ENCODE results near the gene PPP2R5E. TPM values are rescaled to one million over a fixed set of nuclear protein-coding genes. Genes with fewer than 3 reads are reported as not detected.

Gene PPP2R5E
- total and polyA plus RNA-seq, 11 donors, result 6.2 to 44.2 (median 31.3) TPM

DNA sequence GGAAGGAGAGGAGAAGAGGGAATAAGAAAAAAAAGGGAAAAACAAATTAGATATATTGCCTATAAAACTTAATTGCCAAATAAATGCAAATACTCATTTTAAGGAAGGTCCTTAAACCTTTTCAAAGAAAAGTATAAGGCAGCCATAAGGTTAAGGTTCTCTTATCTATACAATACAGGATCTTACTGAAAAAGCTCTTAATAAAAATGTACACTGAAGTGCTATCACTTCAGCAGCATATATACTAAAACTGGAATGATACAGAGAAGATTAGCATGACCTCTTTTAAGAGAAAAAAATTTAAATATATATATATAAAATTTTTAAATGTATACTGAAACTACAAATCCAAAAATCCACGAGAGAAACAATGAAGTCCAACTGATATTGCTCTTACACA, 65.6 kb downstream of the PPP2R5E start:
- ATAC-seq (no peak), DNase-seq (no peak)
- Histone ChIP-seq H3K9me3 (no peaks in the 10 kb centered on the region), H3K36me3 (no peaks in the 10 kb centered on the region), H3K4me3 (peak overlapping the region in 4 of 12 donors; percentile 4 to 27 (median 20)), H3K4me1 (peaks cover 0 to 65% (median 12%) of the 10 kb centered on the region in 12 donors), H3K27me3 (no peaks in the 10 kb centered on the region), H3K27ac (peak overlapping the region in 3 of 12 donors; percentile 9 to 67 (median 14))
- intact Hi-C loops (cut with DNase I), result no loop called here
- 30 to 51% (median 44%) methylated on average over 1 of the region's 1 CpG for WGBS, 4 donors
- TF ChIP-seq, protein P1, sequence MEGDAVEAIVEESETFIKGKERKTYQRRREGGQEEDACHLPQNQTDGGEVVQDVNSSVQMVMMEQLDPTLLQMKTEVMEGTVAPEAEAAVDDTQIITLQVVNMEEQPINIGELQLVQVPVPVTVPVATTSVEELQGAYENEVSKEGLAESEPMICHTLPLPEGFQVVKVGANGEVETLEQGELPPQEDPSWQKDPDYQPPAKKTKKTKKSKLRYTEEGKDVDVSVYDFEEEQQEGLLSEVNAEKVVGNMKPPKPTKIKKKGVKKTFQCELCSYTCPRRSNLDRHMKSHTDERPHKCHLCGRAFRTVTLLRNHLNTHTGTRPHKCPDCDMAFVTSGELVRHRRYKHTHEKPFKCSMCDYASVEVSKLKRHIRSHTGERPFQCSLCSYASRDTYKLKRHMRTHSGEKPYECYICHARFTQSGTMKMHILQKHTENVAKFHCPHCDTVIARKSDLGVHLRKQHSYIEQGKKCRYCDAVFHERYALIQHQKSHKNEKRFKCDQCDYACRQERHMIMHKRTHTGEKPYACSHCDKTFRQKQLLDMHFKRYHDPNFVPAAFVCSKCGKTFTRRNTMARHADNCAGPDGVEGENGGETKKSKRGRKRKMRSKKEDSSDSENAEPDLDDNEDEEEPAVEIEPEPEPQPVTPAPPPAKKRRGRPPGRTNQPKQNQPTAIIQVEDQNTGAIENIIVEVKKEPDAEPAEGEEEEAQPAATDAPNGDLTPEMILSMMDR (IDR thresholded peaks at IDR 0.05), result no peak
- no peak for TF ChIP-seq POLR2A (IDR thresholded peaks at IDR 0.05)

DNA sequence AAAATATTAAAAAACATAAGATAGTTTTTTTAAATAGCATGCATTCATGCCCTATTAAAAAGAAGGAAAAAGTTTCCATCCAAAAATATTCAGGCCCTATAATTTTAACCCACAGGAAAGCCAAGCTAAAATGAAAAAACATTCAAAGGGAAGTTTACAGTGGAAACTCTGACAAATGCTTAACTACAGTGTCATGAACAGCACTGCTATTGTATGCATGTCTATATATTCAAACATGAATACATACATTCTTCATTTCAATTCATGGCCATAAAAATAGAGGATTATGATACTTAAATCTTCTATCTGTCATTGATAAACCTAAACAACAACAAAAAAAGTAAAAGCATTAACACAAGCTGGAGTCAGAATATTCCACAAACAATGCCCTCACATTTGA, 67.4 kb downstream of the PPP2R5E start:
- ATAC-seq, result no peak
- intact Hi-C loops (cut with DNase I), result no loop called here
- Histone ChIP-seq H3K4me3 (no peak overlapping the region), H3K27me3 (no peaks in the 10 kb centered on the region), H3K36me3 (no peaks in the 10 kb centered on the region), H3K4me1 (peaks cover 0 to 77% (median 21%) of the 10 kb centered on the region in 12 donors), H3K9me3 (no peaks in the 10 kb centered on the region), H3K27ac (no peak overlapping the region)
- no peak for TF ChIP-seq POLR2A (IDR thresholded peaks at IDR 0.05)
- TF ChIP-seq, protein P1 (IDR thresholded peaks at IDR 0.05), result no peak
- DNase-seq, result no peak

GRCh38 chr14:63474844-63475243, 68.3 kb downstream of the PPP2R5E start:
- TF ChIP-seq, protein P1 (IDR thresholded peaks at IDR 0.05), result no peak
- no peak for TF ChIP-seq POLR2A (IDR thresholded peaks at IDR 0.05)
- Histone ChIP-seq H3K9me3 (no peaks in the 10 kb centered on the region), H3K36me3 (no peaks in the 10 kb centered on the region), H3K4me3 (no peak overlapping the region), H3K4me1 (peaks cover 0 to 79% (median 22%) of the 10 kb centered on the region in 12 donors), H3K27ac (no peak overlapping the region), H3K27me3 (no peaks in the 10 kb centered on the region)
- ATAC-seq (no peak), DNase-seq (no peak)
- intact Hi-C loops (cut with DNase I), result no loop called here
- 66 to 81% (median 78%) methylated on average over 3 of the region's 3 CpGs for WGBS, 4 donors

- H3K27me3 ChIP-seq, result no peaks in the 10 kb centered on the region
- intact Hi-C loops (cut with DNase I), result no loop called here
- DNase-seq (no peak), ATAC-seq (no peak)
- 69 to 85% (median 82%) methylated on average over 3 of the region's 3 CpGs for WGBS, 4 donors
- no peak overlapping the region for H3K27ac ChIP-seq
- no peaks in the 10 kb centered on the region for H3K9me3 ChIP-seq
- no peaks in the 10 kb centered on the region for H3K36me3 ChIP-seq
- H3K4me3 ChIP-seq, result no peak overlapping the region
- no peak for TF ChIP-seq POLR2A (IDR thresholded peaks at IDR 0.05)
- TF ChIP-seq, protein P1 (IDR thresholded peaks at IDR 0.05), result no peak
- H3K4me1 ChIP-seq, result peaks cover 0 to 76% (median 22%) of the 10 kb centered on the region in 12 donors
These were observed 69.1 kb downstream of the PPP2R5E start for GRCh38 chr14:63474111-63474510.
